DMS 273 treated with DMSO at 0.1 percent for 48 hours (cell line): ENCODE results near the gene ADAMTS2.

Experiments used
- DNase-seq: peaks from one replicate; lab custom pipeline; 2025; lab: John Stamatoyannopoulos, UW

The ADAMTS2 gene

GRCh38 chr5:179311091-179311470 lies 34.2 kb downstream of the ADAMTS2 start:
- no peak for DNase-seq

DNA sequence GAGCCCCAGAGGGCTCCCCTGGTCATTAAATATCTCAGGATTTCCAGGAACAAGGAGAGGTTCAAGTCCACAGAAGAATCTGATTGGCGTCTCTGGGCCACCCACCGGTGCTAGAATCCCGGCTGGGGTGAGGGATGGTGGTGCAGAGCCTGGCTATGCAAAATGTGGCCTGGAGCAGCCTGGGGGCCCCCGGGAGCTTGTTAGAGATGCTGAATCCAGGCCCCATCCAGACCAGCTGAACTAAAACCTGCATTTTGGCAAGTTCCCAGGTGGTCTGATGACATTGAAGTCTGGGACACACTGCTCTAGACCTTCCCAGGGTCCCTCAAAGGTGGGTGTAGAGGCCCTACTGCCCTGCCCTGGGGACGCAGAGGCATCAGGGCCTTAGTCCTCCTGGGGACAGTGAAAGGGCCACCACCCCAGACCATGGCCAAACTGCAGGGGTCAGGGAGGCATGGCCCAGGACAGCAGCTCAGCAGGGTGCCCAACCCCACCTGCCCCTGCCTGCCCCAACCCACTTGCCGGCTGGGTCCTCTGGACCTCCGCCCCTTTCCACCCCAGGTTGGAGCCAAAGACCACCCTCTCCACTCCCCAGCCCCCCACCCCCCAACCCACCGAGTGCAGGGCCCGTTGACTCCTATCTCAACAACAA lies 34.7 kb downstream of the ADAMTS2 start:
- DNase-seq: no peak

DNA sequence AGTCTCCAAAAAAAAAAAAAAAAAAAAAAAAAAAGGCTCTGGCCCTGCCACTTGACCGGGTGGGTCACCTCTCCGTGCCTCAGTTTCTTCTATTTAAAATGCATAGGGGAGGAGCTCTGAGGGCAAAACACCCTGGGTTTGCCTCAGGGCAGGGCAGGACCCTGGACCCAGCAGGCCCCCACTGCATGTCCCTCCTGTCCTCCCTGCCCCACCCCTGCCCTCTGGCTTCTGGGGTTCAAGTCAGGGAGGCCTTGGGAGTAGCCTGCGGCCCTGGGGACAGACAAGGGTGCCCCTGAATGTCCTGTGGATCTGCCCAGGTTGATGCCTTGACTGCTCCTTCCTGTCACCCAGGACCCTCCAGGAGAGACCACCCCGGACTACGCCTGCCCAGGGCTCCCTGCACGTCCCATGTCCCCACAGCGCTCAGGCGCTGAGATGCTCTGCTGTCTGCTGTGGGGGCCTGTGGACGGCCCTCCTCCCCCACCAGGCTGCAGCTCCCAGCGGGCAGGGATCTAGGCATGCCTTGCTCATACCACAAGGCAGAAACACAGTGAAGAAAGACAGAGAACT lies 35.4 kb downstream of the ADAMTS2 start:
- no peak for DNase-seq

- DNase-seq: no peak
Measured at GRCh38 chr5:179309383-179309670, 35.9 kb downstream of the ADAMTS2 start.

DNA sequence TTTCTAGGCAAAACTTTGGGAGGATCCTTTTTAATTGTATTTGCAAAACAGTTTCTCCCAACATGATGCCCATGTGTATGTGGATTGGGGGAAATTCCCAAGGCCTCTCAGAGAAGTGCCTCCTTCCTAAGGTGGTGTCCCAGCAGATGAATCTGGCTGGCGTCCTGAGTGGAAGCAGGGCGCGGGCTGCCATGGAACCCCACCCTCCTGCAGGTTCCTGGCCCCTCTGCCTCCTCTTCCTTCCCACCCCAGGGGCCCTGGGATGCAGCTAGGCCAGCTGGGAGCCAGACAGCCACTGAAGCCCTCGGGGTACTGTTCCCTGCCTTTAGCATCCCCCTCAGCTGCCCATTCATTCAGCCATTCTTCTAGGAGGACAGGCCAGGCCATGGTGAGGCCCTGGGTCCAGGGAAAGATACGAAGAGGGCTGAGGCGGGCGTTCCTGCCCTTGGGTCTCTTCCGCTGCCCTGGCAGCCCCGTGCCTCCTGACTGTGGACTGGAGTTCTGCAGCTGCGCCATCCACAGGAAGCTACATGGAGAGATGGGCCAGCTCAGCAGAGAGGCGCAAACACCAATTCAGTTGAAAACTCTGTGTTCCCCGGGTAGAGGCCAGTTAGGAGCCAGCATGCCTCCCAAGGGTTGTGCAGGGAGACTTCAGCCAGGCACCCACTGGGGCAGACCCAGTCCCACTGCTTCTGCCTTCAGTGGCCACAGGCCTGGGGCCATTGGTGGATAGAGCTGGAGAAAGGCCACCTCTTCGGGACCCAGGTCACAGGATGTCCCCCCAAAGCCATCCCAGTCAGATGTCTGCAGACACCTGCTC lies 36.5 kb downstream of the ADAMTS2 start:
- no peak for DNase-seq

GRCh38 chr5:179307931-179308471 lies 37.3 kb downstream of the ADAMTS2 start:
- no peak for DNase-seq

- no peak for DNase-seq
Measured at GRCh38 chr5:179307013-179307800, 38.1 kb downstream of the ADAMTS2 start.

- no peak for DNase-seq
Measured at GRCh38 chr5:179306191-179307012, 38.9 kb downstream of the ADAMTS2 start.

GRCh38 chr5:179304871-179305270 lies 40.4 kb downstream of the ADAMTS2 start:
- no peak for DNase-seq

DNA sequence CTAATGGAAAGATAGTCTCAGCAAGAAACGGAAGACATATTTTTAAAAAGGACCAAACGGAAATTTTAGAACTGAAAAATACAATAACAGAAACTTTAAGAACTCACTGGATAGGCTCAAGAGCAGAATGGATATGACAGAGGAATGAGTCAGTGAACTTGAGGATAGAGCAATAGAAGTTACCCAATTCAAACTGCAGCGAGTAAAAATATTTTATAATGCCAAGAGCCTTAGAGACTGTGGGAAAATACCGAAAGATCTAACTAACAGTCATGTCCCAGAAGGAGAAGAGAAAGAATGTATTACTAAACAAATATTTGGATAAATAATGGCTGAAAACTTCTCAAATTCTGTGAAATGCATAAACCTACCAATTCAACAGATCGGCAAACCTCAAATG lies 40.8 kb downstream of the ADAMTS2 start:
- DNase-seq: no peak

- no peak for DNase-seq
Measured at GRCh38 chr5:179303451-179304200, 41.6 kb downstream of the ADAMTS2 start.

- DNase-seq: no peak
Measured at GRCh38 chr5:179302499-179303185, 42.6 kb downstream of the ADAMTS2 start.

DNA sequence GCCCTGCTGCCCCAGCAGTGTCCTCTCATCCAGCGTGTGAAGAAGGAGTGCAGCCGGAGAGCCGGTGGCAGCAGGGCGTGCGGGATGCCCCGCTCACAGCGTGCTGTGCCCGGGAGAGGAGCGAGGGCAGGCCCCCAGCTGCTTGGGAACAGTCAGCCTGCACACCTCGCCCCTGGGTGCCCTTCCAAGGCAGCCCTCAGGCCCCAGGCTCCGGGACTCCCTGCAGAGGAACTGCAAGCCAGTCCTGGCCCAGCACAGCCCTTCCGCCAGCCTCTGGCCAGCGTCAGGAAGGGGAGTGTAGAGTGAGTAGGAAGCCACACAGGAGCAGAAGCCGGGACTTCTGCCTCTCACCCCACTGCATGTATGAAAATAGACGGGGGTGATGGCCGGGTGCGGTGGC lies 43.5 kb downstream of the ADAMTS2 start:
- no peak for DNase-seq

DNA sequence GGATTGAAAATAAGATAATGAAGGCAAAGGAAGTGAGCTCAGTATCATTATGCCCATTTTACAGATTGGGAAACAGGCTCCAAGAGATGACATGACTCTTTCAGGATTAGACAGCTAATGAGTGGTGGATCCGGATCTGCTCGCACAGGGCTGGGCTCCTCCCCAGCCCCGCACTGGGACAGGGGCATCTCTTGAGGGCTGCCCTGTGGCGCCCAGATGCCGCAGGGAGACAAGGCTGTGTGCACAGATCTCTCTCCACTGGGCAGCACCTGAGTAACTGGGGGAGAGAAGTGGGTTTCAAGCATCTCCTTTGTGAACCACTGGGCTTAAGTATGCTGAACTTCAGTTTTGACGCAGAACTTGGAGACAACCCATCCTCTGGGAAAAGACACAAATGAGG lies 43.9 kb downstream of the ADAMTS2 start:
- DNase-seq: no peak

GRCh38 chr5:179300581-179301180 lies 44.6 kb downstream of the ADAMTS2 start:
- DNase-seq: no peak

GRCh38 chr5:179298181-179298993 lies 46.9 kb downstream of the ADAMTS2 start:
- no peak for DNase-seq

GRCh38 chr5:179297486-179298180 lies 47.6 kb downstream of the ADAMTS2 start:
- no peak for DNase-seq

- no peak for DNase-seq
Measured at GRCh38 chr5:179297026-179297425, 48.2 kb downstream of the ADAMTS2 start.
